Osteoblast (primary cell): ENCODE data around the gene ASTN2. TPM values are rescaled to one million over a fixed set of nuclear protein-coding genes. Genes with fewer than 3 reads are reported as not detected.
"Not testable (repeated sequence)": the region's sequence is repeated elsewhere in the genome, so short reads cannot be mapped to it uniquely, and the experiment has no call there.

Source experiments
- DNase-seq: peaks from one replicate; pipeline ENCODE4 v3.0.0; 2011; ENCODE audit warnings: low spot score, mixed read lengths; ENCODE audit not compliant: insufficient read length; ENCODE audit errors: missing footprints
- H2AFZ ChIP-seq: 2 replicates; pipeline ENCODE4 v1.6.0; 2011; ENCODE audit warnings: mild to moderate bottlenecking, low read length
- H3K27ac ChIP-seq: 2 replicates; pipeline ENCODE4 v1.5.1; 2011; ENCODE audit warnings: mild to moderate bottlenecking, low read depth, low read length, moderate library complexity
- H3K27me3 ChIP-seq: 2 replicates; pipeline ENCODE4 v1.6.0; 2012; ENCODE audit warnings: mild to moderate bottlenecking, control low read depth, inconsistent platforms, low read length, moderate library complexity; ENCODE audit not compliant: insufficient read depth
- H3K36me3 ChIP-seq: 2 replicates; pipeline ENCODE4 v1.5.1; 2011; ENCODE audit warnings: mild to moderate bottlenecking, low read length, control low read depth, moderate library complexity; ENCODE audit not compliant: insufficient read depth
- H3K4me1 ChIP-seq: 2 replicates; pipeline ENCODE4 v1.5.1; 2011; ENCODE audit warnings: mild to moderate bottlenecking, low read length, control low read depth, moderate library complexity; ENCODE audit not compliant: insufficient read depth
- H3K4me2 ChIP-seq: 2 replicates; pipeline ENCODE4 v1.6.0; 2011; ENCODE audit warnings: mild to moderate bottlenecking, low read length; ENCODE audit not compliant: insufficient read depth
- H3K4me3 ChIP-seq: fragments of 200-600 bp; sonication (generic); 3 replicates; pipeline ENCODE4 v1.5.1; 2012; ENCODE audit warnings: mild to moderate bottlenecking, low read length, inconsistent platforms; ENCODE audit not compliant: insufficient read depth
- H3K79me2 ChIP-seq: 2 replicates; pipeline ENCODE4 v1.6.0; 2012; ENCODE audit warnings: mild to moderate bottlenecking, low read length, control low read depth, inconsistent platforms; ENCODE audit not compliant: insufficient read depth
- H3K9me3 ChIP-seq: 2 replicates; pipeline ENCODE4 v1.5.1; 2011; ENCODE audit warnings: low read depth, low read length, control low read depth
- H4K20me1 ChIP-seq: 2 replicates; pipeline ENCODE4 v1.6.0; 2012; ENCODE audit warnings: mild to moderate bottlenecking, low read length, control low read depth; ENCODE audit not compliant: insufficient read depth
- CTCF ChIP-seq: IDR thresholded peaks from 2 replicates; pipeline ENCODE4 v1.5.1; 2011; ENCODE audit warnings: mild to moderate bottlenecking, low read depth, low read length, moderate library complexity; ENCODE audit errors: extremely low read depth
- total RNA-seq: library from RNA; depleted of rRNA; stranded (reverse); fragments of >200 nt; gene quantifications from 2 replicates; pipeline ENCODE4 v1.2.3, GENCODE V29; 2012

The ASTN2 gene
- total RNA-seq, 1 donor = 4.7 TPM

- Histone ChIP-seq H3K79me2 (peaks cover 89% of the 10 kb centered on the region), H3K27me3 (no peaks in the 10 kb centered on the region), H3K4me1 (peaks cover 52% of the 10 kb centered on the region), H3K27ac (peak overlapping the region; percentile 86), H2AFZ (no peak overlapping the region), H3K4me3 (no peak overlapping the region), H3K4me2 (peak overlapping the region; percentile 35), H3K9me3 (no peaks in the 10 kb centered on the region), H4K20me1 (peaks cover 59% of the 10 kb centered on the region), H3K36me3 (peaks cover 12% of the 10 kb centered on the region)
- TF ChIP-seq CTCF = no peak
- peak; percentile 86 for DNase-seq
Measured at GRCh38 chr9:116693233-116693731, 721.6 kb downstream of the ASTN2 start.

GRCh38 chr9:116692616-116693015 lies 722.2 kb downstream of the ASTN2 start:
- Histone ChIP-seq H3K4me1 (peaks cover 50% of the 10 kb centered on the region), H2AFZ (no peak overlapping the region), H3K4me2 (peak overlapping the region; percentile 4), H3K27me3 (no peaks in the 10 kb centered on the region), H3K36me3 (peaks cover 6% of the 10 kb centered on the region), H4K20me1 (peaks cover 58% of the 10 kb centered on the region), H3K4me3 (no peak overlapping the region), H3K27ac (peak overlapping the region; percentile 86), H3K79me2 (peaks cover 89% of the 10 kb centered on the region), H3K9me3 (no peaks in the 10 kb centered on the region)
- no peak for TF ChIP-seq CTCF
- DNase-seq = no peak

- no peak overlapping the region for H2AFZ ChIP-seq
- H3K4me3 ChIP-seq = no peak overlapping the region
- H3K36me3 ChIP-seq = peaks cover 4% of the 10 kb centered on the region
- H3K27me3 ChIP-seq = no peaks in the 10 kb centered on the region
- no peaks in the 10 kb centered on the region for H3K9me3 ChIP-seq
- peaks cover 95% of the 10 kb centered on the region for H3K79me2 ChIP-seq
- H3K4me1 ChIP-seq = peaks cover 44% of the 10 kb centered on the region
- H3K27ac ChIP-seq = no peak overlapping the region
- H4K20me1 ChIP-seq = peaks cover 52% of the 10 kb centered on the region
- no peak overlapping the region for H3K4me2 ChIP-seq
- no peak for TF ChIP-seq CTCF
- no peak for DNase-seq
Measured at GRCh38 chr9:116691607-116692006, 723.2 kb downstream of the ASTN2 start.

- Histone ChIP-seq H3K79me2 (peaks cover 88% of the 10 kb centered on the region), H4K20me1 (peaks cover 52% of the 10 kb centered on the region), H3K4me1 (peaks cover 46% of the 10 kb centered on the region)
- not testable (repeated sequence) for H3K27ac ChIP-seq, H3K4me2 ChIP-seq, DNase-seq, H3K36me3 ChIP-seq, H3K27me3 ChIP-seq, H3K9me3 ChIP-seq, H3K4me3 ChIP-seq, H2AFZ ChIP-seq
Measured at GRCh38 chr9:116690805-116691204, 724.1 kb downstream of the ASTN2 start.
